ENCODE data around the gene TMEM218.

The TMEM218 gene

GRCh38 chr11:125072961-125073590 lies 38.4 kb downstream of the TMEM218 start:
- no peak for DNase-seq (ENCODE audit: low read depth)
- no peak overlapping the region for H3K4me3 ChIP-seq (ENCODE audit: low read length)
- TF ChIP-seq, protein P1, sequence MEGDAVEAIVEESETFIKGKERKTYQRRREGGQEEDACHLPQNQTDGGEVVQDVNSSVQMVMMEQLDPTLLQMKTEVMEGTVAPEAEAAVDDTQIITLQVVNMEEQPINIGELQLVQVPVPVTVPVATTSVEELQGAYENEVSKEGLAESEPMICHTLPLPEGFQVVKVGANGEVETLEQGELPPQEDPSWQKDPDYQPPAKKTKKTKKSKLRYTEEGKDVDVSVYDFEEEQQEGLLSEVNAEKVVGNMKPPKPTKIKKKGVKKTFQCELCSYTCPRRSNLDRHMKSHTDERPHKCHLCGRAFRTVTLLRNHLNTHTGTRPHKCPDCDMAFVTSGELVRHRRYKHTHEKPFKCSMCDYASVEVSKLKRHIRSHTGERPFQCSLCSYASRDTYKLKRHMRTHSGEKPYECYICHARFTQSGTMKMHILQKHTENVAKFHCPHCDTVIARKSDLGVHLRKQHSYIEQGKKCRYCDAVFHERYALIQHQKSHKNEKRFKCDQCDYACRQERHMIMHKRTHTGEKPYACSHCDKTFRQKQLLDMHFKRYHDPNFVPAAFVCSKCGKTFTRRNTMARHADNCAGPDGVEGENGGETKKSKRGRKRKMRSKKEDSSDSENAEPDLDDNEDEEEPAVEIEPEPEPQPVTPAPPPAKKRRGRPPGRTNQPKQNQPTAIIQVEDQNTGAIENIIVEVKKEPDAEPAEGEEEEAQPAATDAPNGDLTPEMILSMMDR (conservative IDR thresholded peaks at IDR 0.05; ENCODE audit: low read depth, low read length): no peak

GRCh38 chr11:125072218-125072960 lies 39.0 kb downstream of the TMEM218 start:
- H3K4me3 ChIP-seq (ENCODE audit: low read length): no peak overlapping the region
- TF ChIP-seq, protein P1 (conservative IDR thresholded peaks at IDR 0.05; ENCODE audit: low read depth, low read length): no peak
- DNase-seq (ENCODE audit: low read depth): no peak

GRCh38 chr11:125071846-125072217 lies 39.6 kb downstream of the TMEM218 start:
- no peak overlapping the region for H3K4me3 ChIP-seq (ENCODE audit: low read length)
- DNase-seq (ENCODE audit: low read depth): no peak
- TF ChIP-seq, protein P1 (conservative IDR thresholded peaks at IDR 0.05; ENCODE audit: low read depth, low read length): no peak

DNA sequence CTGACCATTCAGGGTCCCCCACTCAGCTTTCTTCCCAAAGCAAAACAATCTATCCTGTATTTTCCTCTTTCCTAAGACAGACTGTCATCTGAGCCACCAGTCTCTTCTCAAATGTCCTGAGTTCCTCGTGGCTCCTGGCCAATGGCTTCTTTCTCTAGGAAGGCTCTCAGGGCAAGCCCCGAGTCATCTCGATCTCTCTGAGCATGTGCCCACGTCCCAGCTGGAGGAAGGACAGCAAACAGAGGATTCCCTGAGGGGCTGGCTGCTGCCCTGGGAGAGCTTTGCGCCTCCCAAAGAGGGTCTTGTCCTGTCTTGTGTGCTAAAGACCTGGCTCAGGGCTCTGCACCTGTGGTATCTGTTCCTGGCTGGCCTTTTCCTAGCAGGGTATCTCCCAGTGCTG lies 40.0 kb downstream of the TMEM218 start:
- TF ChIP-seq, protein P1 (conservative IDR thresholded peaks at IDR 0.05; ENCODE audit: low read depth, low read length): no peak
- no peak overlapping the region for H3K4me3 ChIP-seq (ENCODE audit: low read length)
- no peak for DNase-seq (ENCODE audit: low read depth)

- TF ChIP-seq, protein P1 (conservative IDR thresholded peaks at IDR 0.05; ENCODE audit: low read depth, low read length): no peak
- DNase-seq (ENCODE audit: low read depth): peak; percentile 7
- no peak overlapping the region for H3K4me3 ChIP-seq (ENCODE audit: low read length)
Observed at GRCh38 chr11:125070699-125071254, 40.6 kb downstream of the TMEM218 start.

DNA sequence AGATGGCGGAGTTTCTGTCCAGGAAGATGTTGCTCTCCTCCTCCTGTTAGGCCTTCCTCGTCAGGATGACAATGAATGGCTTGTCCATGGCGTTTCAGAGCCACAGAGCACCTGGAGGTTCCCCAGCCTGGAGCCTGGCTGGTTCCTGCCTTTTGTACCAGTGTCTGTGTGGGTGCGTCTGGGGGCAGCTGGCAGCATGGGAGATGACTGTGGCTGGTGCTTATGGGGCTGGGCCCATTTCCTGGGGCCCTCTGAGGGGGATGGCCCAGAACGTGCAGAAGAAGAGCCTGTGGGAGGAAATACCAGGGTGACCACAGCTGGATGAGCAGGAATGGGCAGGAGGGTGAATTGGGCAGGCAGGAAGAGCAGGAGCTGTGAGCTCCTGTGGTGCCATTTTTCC lies 41.6 kb downstream of the TMEM218 start:
- TF ChIP-seq, protein P1 (conservative IDR thresholded peaks at IDR 0.05; ENCODE audit: low read depth, low read length): no peak
- H3K4me3 ChIP-seq (ENCODE audit: low read length): no peak overlapping the region
- no peak for DNase-seq (ENCODE audit: low read depth)
